ENCODE data around the gene HAP1.

The HAP1 gene

GRCh38 chr17:41731836-41732235, 2.6 kb downstream of the HAP1 start:
- H3K4me3 ChIP-seq (ENCODE audit: low read length in 2 of 2), result no peak overlapping the region
- no peaks in the 10 kb centered on the region for H3K9me3 ChIP-seq (ENCODE audit: control insufficient read depth in 2 of 2, low read length in 2 of 2)
- peaks cover 0 to 9% of the 10 kb centered on the region in 2 donors for H3K4me1 ChIP-seq (ENCODE audit: control insufficient read depth in 2 of 2, insufficient read depth in 2 of 2, low read length in 2 of 2)
- peaks cover 25 to 40% of the 10 kb centered on the region in 2 donors for H3K27me3 ChIP-seq (ENCODE audit: control insufficient read depth in 2 of 2, insufficient read depth in 2 of 2, low read length in 2 of 2)
- H3K9ac ChIP-seq (ENCODE audit: low read depth in 1 of 2, low read length in 2 of 2), result no peak overlapping the region
- no peaks in the 10 kb centered on the region for H3K36me3 ChIP-seq (ENCODE audit: control insufficient read depth in 2 of 2, insufficient read depth in 2 of 2, low read length in 2 of 2)
- no peak overlapping the region for H3K27ac ChIP-seq (ENCODE audit: low read depth in 2 of 2, low read length in 2 of 2)

DNA sequence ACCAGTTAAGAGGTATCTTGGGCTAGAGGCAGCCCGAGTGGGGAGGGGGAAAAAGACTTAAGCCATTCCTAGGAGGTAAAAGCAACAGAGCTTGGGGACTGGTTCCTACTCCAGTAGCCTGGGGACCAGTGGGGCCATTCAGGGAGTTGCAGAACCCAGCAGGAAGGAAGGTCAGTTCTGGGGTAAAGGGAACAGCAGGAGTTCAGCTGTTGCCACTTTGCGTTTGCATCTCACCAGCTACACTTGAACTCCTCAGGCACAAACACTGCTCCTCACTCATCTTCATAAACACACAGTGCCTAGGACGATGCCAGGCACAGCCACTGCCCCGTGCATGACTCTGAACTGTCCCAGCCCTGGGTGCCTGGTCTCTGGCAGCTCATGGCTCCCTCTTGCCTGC, 4.0 kb downstream of the HAP1 start:
- no peak overlapping the region for H3K27ac ChIP-seq (ENCODE audit: low read depth in 2 of 2, low read length in 2 of 2)
- no peaks in the 10 kb centered on the region for H3K36me3 ChIP-seq (ENCODE audit: control insufficient read depth in 2 of 2, insufficient read depth in 2 of 2, low read length in 2 of 2)
- H3K9me3 ChIP-seq (ENCODE audit: control insufficient read depth in 2 of 2, low read length in 2 of 2), result no peaks in the 10 kb centered on the region
- H3K9ac ChIP-seq (ENCODE audit: low read depth in 1 of 2, low read length in 2 of 2), result no peak overlapping the region
- H3K4me1 ChIP-seq (ENCODE audit: control insufficient read depth in 2 of 2, insufficient read depth in 2 of 2, low read length in 2 of 2), result peaks cover 0 to 9% of the 10 kb centered on the region in 2 donors
- no peak overlapping the region for H3K4me3 ChIP-seq (ENCODE audit: low read length in 2 of 2)
- H3K27me3 ChIP-seq (ENCODE audit: control insufficient read depth in 2 of 2, insufficient read depth in 2 of 2, low read length in 2 of 2), result peaks cover 16 to 34% of the 10 kb centered on the region in 2 donors

DNA sequence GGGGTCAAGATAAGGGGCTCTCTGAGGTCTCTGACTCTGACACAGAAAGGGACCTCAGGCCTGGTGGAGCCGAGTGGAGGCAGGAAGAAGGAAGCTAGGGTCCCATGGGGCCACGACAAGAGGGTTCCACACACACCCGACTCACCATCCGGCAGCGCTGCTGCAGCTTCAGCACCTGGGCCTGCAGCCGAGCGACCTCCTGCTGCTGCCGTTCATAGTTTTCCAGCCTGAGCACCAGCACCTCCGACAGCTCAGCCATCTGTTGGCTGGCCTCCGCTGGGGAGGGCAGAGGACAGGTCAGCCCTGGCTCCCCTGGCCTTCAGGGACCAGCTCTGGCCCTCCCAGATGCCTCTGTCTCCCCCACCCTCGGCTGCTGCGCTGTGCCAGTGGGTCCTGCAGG, 6.4 kb downstream of the HAP1 start:
- no peaks in the 10 kb centered on the region for H3K36me3 ChIP-seq (ENCODE audit: control insufficient read depth in 2 of 2, insufficient read depth in 2 of 2, low read length in 2 of 2)
- no peak overlapping the region for H3K27ac ChIP-seq (ENCODE audit: low read depth in 2 of 2, low read length in 2 of 2)
- H3K27me3 ChIP-seq (ENCODE audit: control insufficient read depth in 2 of 2, insufficient read depth in 2 of 2, low read length in 2 of 2), result peaks cover 9 to 17% of the 10 kb centered on the region in 2 donors
- no peak overlapping the region for H3K4me3 ChIP-seq (ENCODE audit: low read length in 2 of 2)
- H3K9me3 ChIP-seq (ENCODE audit: control insufficient read depth in 2 of 2, low read length in 2 of 2), result no peaks in the 10 kb centered on the region
- no peaks in the 10 kb centered on the region for H3K4me1 ChIP-seq (ENCODE audit: control insufficient read depth in 2 of 2, insufficient read depth in 2 of 2, low read length in 2 of 2)
- no peak overlapping the region for H3K9ac ChIP-seq (ENCODE audit: low read depth in 1 of 2, low read length in 2 of 2)

DNA sequence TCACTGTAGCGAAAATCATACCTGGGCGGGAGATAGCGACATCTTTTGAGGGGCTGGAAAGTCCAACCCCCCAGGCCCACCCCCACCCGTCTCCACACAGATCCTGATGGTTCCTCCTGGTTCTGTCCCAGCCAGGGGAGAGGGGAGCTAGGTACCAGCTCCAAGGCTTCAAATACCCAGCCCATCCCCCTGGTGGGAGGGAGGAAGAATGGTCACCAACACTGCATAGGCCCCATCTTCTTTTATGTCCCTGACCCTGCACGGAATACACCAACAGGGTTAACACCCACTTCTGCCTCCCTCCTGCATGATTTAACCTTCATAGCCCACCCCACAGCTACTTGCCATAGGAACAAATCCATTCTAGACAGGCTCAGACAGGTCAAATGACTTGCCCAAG, 9.3 kb downstream of the HAP1 start:
- H3K9me3 ChIP-seq (ENCODE audit: control insufficient read depth in 2 of 2, low read length in 2 of 2), result no peaks in the 10 kb centered on the region
- no peaks in the 10 kb centered on the region for H3K27me3 ChIP-seq (ENCODE audit: control insufficient read depth in 2 of 2, insufficient read depth in 2 of 2, low read length in 2 of 2)
- no peak overlapping the region for H3K27ac ChIP-seq (ENCODE audit: low read depth in 2 of 2, low read length in 2 of 2)
- no peaks in the 10 kb centered on the region for H3K4me1 ChIP-seq (ENCODE audit: control insufficient read depth in 2 of 2, insufficient read depth in 2 of 2, low read length in 2 of 2)
- no peaks in the 10 kb centered on the region for H3K36me3 ChIP-seq (ENCODE audit: control insufficient read depth in 2 of 2, insufficient read depth in 2 of 2, low read length in 2 of 2)
- no peak overlapping the region for H3K4me3 ChIP-seq (ENCODE audit: low read length in 2 of 2)
- no peak overlapping the region for H3K9ac ChIP-seq (ENCODE audit: low read depth in 1 of 2, low read length in 2 of 2)

GRCh38 chr17:41724476-41725050, 9.9 kb downstream of the HAP1 start:
- no peaks in the 10 kb centered on the region for H3K9me3 ChIP-seq (ENCODE audit: control insufficient read depth in 2 of 2, low read length in 2 of 2)
- H3K4me1 ChIP-seq (ENCODE audit: control insufficient read depth in 2 of 2, insufficient read depth in 2 of 2, low read length in 2 of 2), result no peaks in the 10 kb centered on the region
- no peak overlapping the region for H3K9ac ChIP-seq (ENCODE audit: low read depth in 1 of 2, low read length in 2 of 2)
- H3K36me3 ChIP-seq (ENCODE audit: control insufficient read depth in 2 of 2, insufficient read depth in 2 of 2, low read length in 2 of 2), result no peaks in the 10 kb centered on the region
- H3K27me3 ChIP-seq (ENCODE audit: control insufficient read depth in 2 of 2, insufficient read depth in 2 of 2, low read length in 2 of 2), result no peaks in the 10 kb centered on the region
- no peak overlapping the region for H3K4me3 ChIP-seq (ENCODE audit: low read length in 2 of 2)
- H3K27ac ChIP-seq (ENCODE audit: low read depth in 2 of 2, low read length in 2 of 2), result no peak overlapping the region

DNA sequence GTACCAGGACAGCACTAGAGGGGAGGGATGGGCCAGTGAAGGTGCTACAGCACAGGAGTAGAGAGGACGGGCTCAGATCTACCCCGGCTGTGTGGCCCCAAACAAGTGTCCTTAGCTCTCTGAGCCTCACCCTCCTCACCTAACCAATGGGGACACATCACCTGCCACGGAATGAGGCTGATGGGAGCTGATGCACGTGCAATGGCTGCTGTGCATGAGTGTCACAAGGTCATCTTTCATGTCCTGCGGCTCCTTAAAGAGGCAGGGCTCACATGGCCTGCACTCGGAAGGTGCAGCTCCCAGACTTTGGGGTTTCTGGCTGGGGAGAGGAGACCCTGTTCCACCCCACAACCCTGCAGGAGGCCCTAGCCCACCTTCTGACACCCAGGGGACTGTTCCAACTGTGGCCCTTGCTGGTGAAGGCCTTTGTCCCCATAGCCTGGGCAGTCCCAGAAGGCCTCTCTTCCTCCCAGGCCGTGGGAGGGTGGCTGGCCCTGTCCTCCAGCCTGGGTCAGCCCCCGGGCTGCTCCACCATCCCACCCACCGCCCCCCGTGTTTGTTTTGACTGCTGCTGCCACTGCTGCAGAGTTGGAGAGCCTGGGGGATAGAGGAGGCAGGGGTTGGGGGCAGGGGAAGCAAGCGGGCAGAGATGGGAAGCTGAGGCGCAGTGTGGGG, 10.5 kb downstream of the HAP1 start:
- H3K4me3 ChIP-seq (ENCODE audit: low read length in 2 of 2), result no peak overlapping the region
- no peaks in the 10 kb centered on the region for H3K27me3 ChIP-seq (ENCODE audit: control insufficient read depth in 2 of 2, insufficient read depth in 2 of 2, low read length in 2 of 2)
- no peaks in the 10 kb centered on the region for H3K4me1 ChIP-seq (ENCODE audit: control insufficient read depth in 2 of 2, insufficient read depth in 2 of 2, low read length in 2 of 2)
- H3K9ac ChIP-seq (ENCODE audit: low read depth in 1 of 2, low read length in 2 of 2), result no peak overlapping the region
- no peak overlapping the region for H3K27ac ChIP-seq (ENCODE audit: low read depth in 2 of 2, low read length in 2 of 2)
- H3K36me3 ChIP-seq (ENCODE audit: control insufficient read depth in 2 of 2, insufficient read depth in 2 of 2, low read length in 2 of 2), result no peaks in the 10 kb centered on the region
- no peaks in the 10 kb centered on the region for H3K9me3 ChIP-seq (ENCODE audit: control insufficient read depth in 2 of 2, low read length in 2 of 2)

DNA sequence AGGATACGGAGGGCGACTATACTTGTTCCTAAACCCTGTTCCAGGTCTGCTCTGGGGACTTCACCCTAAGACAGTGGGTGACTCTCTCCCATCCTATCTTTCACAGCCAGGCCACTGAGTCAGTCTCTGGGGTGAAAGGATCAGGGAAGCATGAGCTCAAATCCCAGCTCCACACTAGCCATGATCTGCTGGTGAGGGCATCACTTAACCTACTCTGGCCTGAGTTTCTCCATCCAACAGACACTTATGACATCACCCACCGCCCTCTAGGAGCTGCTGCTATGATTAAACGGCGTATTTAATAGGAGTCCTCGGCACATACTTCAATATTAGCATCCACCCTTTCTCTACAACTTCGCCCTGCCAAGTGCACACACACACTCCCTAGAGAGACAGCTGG, 12.2 kb downstream of the HAP1 start:
- Histone ChIP-seq H3K4me3 (ENCODE audit: low read length in 2 of 2) (no peak overlapping the region), H3K27ac (ENCODE audit: low read depth in 2 of 2, low read length in 2 of 2) (no peak overlapping the region), H3K9ac (ENCODE audit: low read depth in 1 of 2, low read length in 2 of 2) (no peak overlapping the region), H3K36me3 (ENCODE audit: control insufficient read depth in 2 of 2, insufficient read depth in 2 of 2, low read length in 2 of 2) (no peaks in the 10 kb centered on the region), H3K9me3 (ENCODE audit: control insufficient read depth in 2 of 2, low read length in 2 of 2) (no peaks in the 10 kb centered on the region), H3K4me1 (ENCODE audit: control insufficient read depth in 2 of 2, insufficient read depth in 2 of 2, low read length in 2 of 2) (no peaks in the 10 kb centered on the region), H3K27me3 (ENCODE audit: control insufficient read depth in 2 of 2, insufficient read depth in 2 of 2, low read length in 2 of 2) (peaks cover 3% of the 10 kb centered on the region in 2 donors)

GRCh38 chr17:41718287-41718645, 16.2 kb downstream of the HAP1 start:
- H3K4me3 ChIP-seq (ENCODE audit: low read length in 2 of 2), result no peak overlapping the region
- no peak overlapping the region for H3K9ac ChIP-seq (ENCODE audit: low read depth in 1 of 2, low read length in 2 of 2)
- H3K27ac ChIP-seq (ENCODE audit: low read depth in 2 of 2, low read length in 2 of 2), result no peak overlapping the region

GRCh38 chr17:41717408-41718286, 16.8 kb downstream of the HAP1 start:
- Histone ChIP-seq H3K9me3 (ENCODE audit: control insufficient read depth in 2 of 2, low read length in 2 of 2) (no peaks in the 10 kb centered on the region), H3K36me3 (ENCODE audit: control insufficient read depth in 2 of 2, insufficient read depth in 2 of 2, low read length in 2 of 2) (no peaks in the 10 kb centered on the region), H3K4me3 (ENCODE audit: low read length in 2 of 2) (no peak overlapping the region), H3K4me1 (ENCODE audit: control insufficient read depth in 2 of 2, insufficient read depth in 2 of 2, low read length in 2 of 2) (no peaks in the 10 kb centered on the region), H3K27ac (ENCODE audit: low read depth in 2 of 2, low read length in 2 of 2) (no peak overlapping the region), H3K27me3 (ENCODE audit: control insufficient read depth in 2 of 2, insufficient read depth in 2 of 2, low read length in 2 of 2) (peaks cover 3 to 5% of the 10 kb centered on the region in 2 donors), H3K9ac (ENCODE audit: low read depth in 1 of 2, low read length in 2 of 2) (no peak overlapping the region)

More at GRCh38 chr17:41718287-41718645, 16.2 kb downstream of the HAP1 start:
- H3K4me1 ChIP-seq (ENCODE audit: control insufficient read depth in 2 of 2, insufficient read depth in 2 of 2, low read length in 2 of 2), result no peaks in the 10 kb centered on the region
- no peaks in the 10 kb centered on the region for H3K36me3 ChIP-seq (ENCODE audit: control insufficient read depth in 2 of 2, insufficient read depth in 2 of 2, low read length in 2 of 2)
- H3K27me3 ChIP-seq (ENCODE audit: control insufficient read depth in 2 of 2, insufficient read depth in 2 of 2, low read length in 2 of 2), result peaks cover 3 to 5% of the 10 kb centered on the region in 2 donors
- H3K9me3 ChIP-seq (ENCODE audit: control insufficient read depth in 2 of 2, low read length in 2 of 2), result no peaks in the 10 kb centered on the region

Measured in mucosa of rectum (tissue), 2 donors.